Esophagus (tissue), 2 donors: Measurements from ENCODE around the gene SMARCAD1. TPM values are rescaled to one million over a fixed set of nuclear protein-coding genes. Genes with fewer than 3 reads are reported as not detected.
"Not testable (repeated sequence)": the region's sequence is repeated elsewhere in the genome, so short reads cannot be mapped to it uniquely, and the experiment has no call there.

Source experiments
- H3K27ac ChIP-seq, 2 donors: one replicate each; pipeline ENCODE4 v1.5.1; 2013; ENCODE audit warnings: low read depth in 2 of 2, mild to moderate bottlenecking in 2 of 2, inconsistent platforms in 1 of 2, low read length in 1 of 2, moderate library complexity in 1 of 2
- H3K27me3 ChIP-seq, 2 donors: one replicate each; pipeline ENCODE4 v1.6.1; 2013; ENCODE audit warnings: low read length in 2 of 2, control low read depth in 1 of 2, mild to moderate bottlenecking in 1 of 2; ENCODE audit not compliant: insufficient read depth in 2 of 2, control insufficient read depth in 1 of 2
- H3K36me3 ChIP-seq, 2 donors: one replicate each; pipeline ENCODE4 v1.6.1; 2013; ENCODE audit warnings: low read length in 1 of 2; ENCODE audit not compliant: control insufficient read depth in 2 of 2, insufficient read depth in 2 of 2
- H3K4me1 ChIP-seq, 2 donors: one replicate each; pipeline ENCODE4 v1.6.1; 2013; ENCODE audit warnings: low read length in 1 of 2; ENCODE audit not compliant: control insufficient read depth in 2 of 2, insufficient read depth in 2 of 2
- H3K4me3 ChIP-seq, 2 donors: one replicate each; pipeline ENCODE4 v1.5.1; 2013; ENCODE audit warnings: low read length in 2 of 2, mild to moderate bottlenecking in 2 of 2, low read depth in 1 of 2, moderate library complexity in 1 of 2
- H3K9me3 ChIP-seq, 2 donors: one replicate each; pipeline ENCODE4 v1.6.1; 2013; ENCODE audit warnings: mild to moderate bottlenecking in 2 of 2, low read depth in 1 of 2, low read length in 1 of 2, moderate library complexity in 1 of 2; ENCODE audit not compliant: control insufficient read depth in 2 of 2, insufficient read depth in 1 of 2
- WGBS, 2 donors: extraction: QIAGEN DNeasy Blood & Tissue Kit; methylation state at CpG; one replicate each; pipeline ENCODE4 v1.1.7; 2013; 5-methylcytosine and 5-hydroxymethylcytosine counted together
- polyA plus RNA-seq, 2 donors: library from polyadenylated mRNA; stranded (reverse); fragments of 200-250 nt; gene quantifications; one replicate each; pipeline ENCODE4 v1.2.3, GENCODE V29; 2013
- donor health status: healthy with polysubstance abuse.
- donor health status: Bipolar disorder and iron deficiency.

The SMARCAD1 gene
- polyA plus RNA-seq, 2 donors, result 7.2 to 8.5 TPM

- Histone ChIP-seq H3K27ac (no peak overlapping the region), H3K36me3 (peaks cover 3 to 4% of the 10 kb centered on the region in 2 donors), H3K4me3 (no peak overlapping the region), H3K4me1 (no peaks in the 10 kb centered on the region), H3K27me3 (no peaks in the 10 kb centered on the region), H3K9me3 (no peaks in the 10 kb centered on the region)
- WGBS, 2 donors, result 97 to 98% methylated on average over 2 of the region's 2 CpGs
Measured at GRCh38 chr4:94278781-94279180, 71.1 kb downstream of the SMARCAD1 start.

GRCh38 chr4:94284889-94285288 lies 77.2 kb downstream of the SMARCAD1 start:
- WGBS, 2 donors, result 77 to 82% methylated on average over 1 of the region's 1 CpG
- no peaks in the 10 kb centered on the region for H3K4me1 ChIP-seq
- no peak overlapping the region for H3K27ac ChIP-seq
- H3K36me3 ChIP-seq, result peaks cover 2% of the 10 kb centered on the region in 2 donors
- H3K9me3 ChIP-seq, result no peaks in the 10 kb centered on the region
- no peaks in the 10 kb centered on the region for H3K27me3 ChIP-seq
- no peak overlapping the region for H3K4me3 ChIP-seq

GRCh38 chr4:94285666-94286065 lies 78.0 kb downstream of the SMARCAD1 start:
- H3K27ac ChIP-seq, result no peak overlapping the region
- no peaks in the 10 kb centered on the region for H3K4me1 ChIP-seq
- no peaks in the 10 kb centered on the region for H3K9me3 ChIP-seq
- 93 to 95% methylated on average over 4 of the region's 4 CpGs for WGBS, 2 donors
- no peak overlapping the region for H3K4me3 ChIP-seq
- peaks cover 2% of the 10 kb centered on the region in 2 donors for H3K36me3 ChIP-seq
- H3K27me3 ChIP-seq, result no peaks in the 10 kb centered on the region

GRCh38 chr4:94290245-94290644 lies 82.6 kb downstream of the SMARCAD1 start:
- peaks cover 0 to 2% of the 10 kb centered on the region in 2 donors for H3K36me3 ChIP-seq
- H3K27me3 ChIP-seq, result no peaks in the 10 kb centered on the region
- 94% methylated on average over 2 of the region's 2 CpGs for WGBS, 2 donors

GRCh38 chr4:94293981-94294380 lies 86.3 kb downstream of the SMARCAD1 start:
- not testable (repeated sequence) for H3K27ac ChIP-seq, H3K4me3 ChIP-seq, H3K9me3 ChIP-seq, H3K36me3 ChIP-seq, H3K4me1 ChIP-seq, H3K27me3 ChIP-seq
- WGBS, 2 donors, result 84 to 85% methylated on average over 4 of the region's 4 CpGs

More at GRCh38 chr4:94290245-94290644, 82.6 kb downstream of the SMARCAD1 start:
- no peak overlapping the region for H3K4me3 ChIP-seq
- H3K27ac ChIP-seq, result no peak overlapping the region
- no peaks in the 10 kb centered on the region for H3K9me3 ChIP-seq
- no peaks in the 10 kb centered on the region for H3K4me1 ChIP-seq

- H3K27ac ChIP-seq, H3K27me3 ChIP-seq, H3K4me1 ChIP-seq, H3K36me3 ChIP-seq, H3K9me3 ChIP-seq, H3K4me3 ChIP-seq: not testable (repeated sequence)
- WGBS, 2 donors, result 79 to 83% methylated on average over 6 of the region's 6 CpGs
Measured at GRCh38 chr4:94295473-94295872, 87.8 kb downstream of the SMARCAD1 start.

- no peaks in the 10 kb centered on the region for H3K27me3 ChIP-seq
- H3K27ac ChIP-seq, result no peak overlapping the region
- no peaks in the 10 kb centered on the region for H3K36me3 ChIP-seq
- H3K4me1 ChIP-seq, result no peaks in the 10 kb centered on the region
- H3K9me3 ChIP-seq, result no peaks in the 10 kb centered on the region
- no peak overlapping the region for H3K4me3 ChIP-seq
- 54 to 60% methylated on average over 4 of the region's 4 CpGs for WGBS, 2 donors
Measured at GRCh38 chr4:94298725-94299252, 91.1 kb downstream of the SMARCAD1 start.

- Histone ChIP-seq H3K27me3 (no peaks in the 10 kb centered on the region), H3K4me3 (no peak overlapping the region), H3K9me3 (no peaks in the 10 kb centered on the region), H3K4me1 (no peaks in the 10 kb centered on the region), H3K27ac (no peak overlapping the region), H3K36me3 (no peaks in the 10 kb centered on the region)
- WGBS, 2 donors, result 93 to 100% methylated on average over 2 of the region's 2 CpGs
Measured at GRCh38 chr4:94302191-94302590, 94.5 kb downstream of the SMARCAD1 start.

GRCh38 chr4:94304365-94304971 lies 96.8 kb downstream of the SMARCAD1 start:
- no peaks in the 10 kb centered on the region for H3K36me3 ChIP-seq
- 48 to 51% methylated on average over 2 of the region's 2 CpGs for WGBS, 2 donors
- no peaks in the 10 kb centered on the region for H3K27me3 ChIP-seq
- H3K4me3 ChIP-seq, result no peak overlapping the region
- no peaks in the 10 kb centered on the region for H3K4me1 ChIP-seq
- no peaks in the 10 kb centered on the region for H3K9me3 ChIP-seq
- H3K27ac ChIP-seq, result no peak overlapping the region
